KOPT-K1 (cell line): Measurements from ENCODE around the gene LRIG3.
"Not testable (repeated sequence)": the region's sequence is repeated elsewhere in the genome, so short reads cannot be mapped to it uniquely, and the experiment has no call there.

Experiments
- H3K27ac ChIP-seq: fragments of 200-600 bp; sonication (generic); 2 replicates; pipeline ENCODE4 v1.5.1; 2016; ENCODE audit warnings: antibody characterized with exemption, mild to moderate bottlenecking, low read depth, low read length; ENCODE audit not compliant: poor library complexity, severe bottlenecking
- H3K36me3 ChIP-seq: fragments of 200-600 bp; sonication (generic); 2 replicates; pipeline ENCODE4 v1.5.1; 2017; ENCODE audit warnings: antibody characterized with exemption, mild to moderate bottlenecking, low read length, moderate library complexity; ENCODE audit not compliant: insufficient read depth
- H3K9me3 ChIP-seq: fragments of 200-600 bp; sonication (generic); 2 replicates; pipeline ENCODE4 v1.5.1; 2017; ENCODE audit warnings: antibody characterized with exemption, low read length, mild to moderate bottlenecking; ENCODE audit not compliant: insufficient read depth, poor library complexity, severe bottlenecking

Gene LRIG3

GRCh38 chr12:58873496-58873895, 46.8 kb downstream of the LRIG3 start:
- H3K36me3 ChIP-seq = no peaks in the 10 kb centered on the region
- H3K9me3 ChIP-seq = no peaks in the 10 kb centered on the region
- no peak overlapping the region for H3K27ac ChIP-seq

GRCh38 chr12:58871556-58871955, 48.7 kb downstream of the LRIG3 start:
- Histone ChIP-seq H3K36me3 (no peaks in the 10 kb centered on the region), H3K27ac (no peak overlapping the region)

GRCh38 chr12:58870595-58870994, 49.7 kb downstream of the LRIG3 start:
- H3K36me3 ChIP-seq = no peaks in the 10 kb centered on the region
- H3K9me3 ChIP-seq = no peaks in the 10 kb centered on the region

More at GRCh38 chr12:58871556-58871955, 48.7 kb downstream of the LRIG3 start:
- H3K9me3 ChIP-seq = no peaks in the 10 kb centered on the region

DNA sequence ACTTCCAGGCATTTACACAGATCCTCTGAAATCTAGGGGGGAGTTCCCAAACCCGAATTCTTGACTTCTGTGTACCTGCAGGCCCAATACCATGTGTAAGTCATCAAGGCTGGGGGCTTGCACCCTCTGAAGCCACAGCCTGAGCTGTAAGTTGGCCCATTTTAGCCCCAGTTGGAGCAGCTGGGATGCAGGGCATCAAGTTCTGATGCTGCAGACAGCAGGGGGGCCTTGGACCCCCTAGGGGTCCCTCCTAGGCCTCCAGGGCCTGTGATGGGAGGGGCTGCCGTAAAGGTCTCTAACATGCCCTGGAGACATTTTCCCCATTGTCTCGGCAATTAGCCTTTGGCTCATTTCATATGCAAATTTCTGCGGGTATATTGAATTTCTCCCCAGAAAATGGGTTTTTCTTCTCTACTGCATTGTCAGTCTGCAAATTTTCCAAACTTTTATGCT, 59.5 kb downstream of the LRIG3 start:
- Histone ChIP-seq H3K27ac (no peak overlapping the region), H3K9me3 (no peaks in the 10 kb centered on the region), H3K36me3 (no peaks in the 10 kb centered on the region)

More at GRCh38 chr12:58870595-58870994, 49.7 kb downstream of the LRIG3 start:
- no peak overlapping the region for H3K27ac ChIP-seq

GRCh38 chr12:58860056-58860787, 60.1 kb downstream of the LRIG3 start:
- Histone ChIP-seq H3K36me3 (no peaks in the 10 kb centered on the region), H3K27ac (no peak overlapping the region), H3K9me3 (no peaks in the 10 kb centered on the region)

GRCh38 chr12:58858030-58858429, 62.3 kb downstream of the LRIG3 start:
- H3K9me3 ChIP-seq = no peaks in the 10 kb centered on the region
- H3K36me3 ChIP-seq = no peaks in the 10 kb centered on the region
- H3K27ac ChIP-seq = no peak overlapping the region

GRCh38 chr12:58857206-58857605, 63.1 kb downstream of the LRIG3 start:
- H3K9me3 ChIP-seq, H3K27ac ChIP-seq: not testable (repeated sequence)

GRCh38 chr12:58855630-58856029, 64.7 kb downstream of the LRIG3 start:
- H3K9me3 ChIP-seq, H3K27ac ChIP-seq, H3K36me3 ChIP-seq: not testable (repeated sequence)

More at GRCh38 chr12:58857206-58857605, 63.1 kb downstream of the LRIG3 start:
- not testable (repeated sequence) for H3K36me3 ChIP-seq

DNA sequence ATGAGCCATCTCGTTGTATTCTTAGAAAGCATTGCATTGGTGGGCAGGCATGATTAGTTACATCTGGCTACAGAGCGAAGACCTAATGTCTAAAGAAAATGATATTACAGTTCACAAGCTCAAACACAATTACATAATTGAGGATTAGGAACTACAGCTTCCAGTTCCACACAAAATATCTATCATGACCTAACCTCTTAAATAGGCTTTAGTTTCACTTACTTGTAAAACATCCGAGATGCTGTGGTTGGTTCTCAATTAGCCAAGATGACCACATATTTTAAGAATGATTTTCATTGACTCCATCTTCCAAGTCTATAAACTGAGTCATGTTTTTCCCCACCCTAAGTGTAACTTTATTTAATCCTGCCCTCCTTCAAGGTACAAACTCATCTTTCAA, 69.5 kb downstream of the LRIG3 start:
- Histone ChIP-seq H3K36me3 (no peaks in the 10 kb centered on the region), H3K27ac (no peak overlapping the region), H3K9me3 (no peaks in the 10 kb centered on the region)

DNA sequence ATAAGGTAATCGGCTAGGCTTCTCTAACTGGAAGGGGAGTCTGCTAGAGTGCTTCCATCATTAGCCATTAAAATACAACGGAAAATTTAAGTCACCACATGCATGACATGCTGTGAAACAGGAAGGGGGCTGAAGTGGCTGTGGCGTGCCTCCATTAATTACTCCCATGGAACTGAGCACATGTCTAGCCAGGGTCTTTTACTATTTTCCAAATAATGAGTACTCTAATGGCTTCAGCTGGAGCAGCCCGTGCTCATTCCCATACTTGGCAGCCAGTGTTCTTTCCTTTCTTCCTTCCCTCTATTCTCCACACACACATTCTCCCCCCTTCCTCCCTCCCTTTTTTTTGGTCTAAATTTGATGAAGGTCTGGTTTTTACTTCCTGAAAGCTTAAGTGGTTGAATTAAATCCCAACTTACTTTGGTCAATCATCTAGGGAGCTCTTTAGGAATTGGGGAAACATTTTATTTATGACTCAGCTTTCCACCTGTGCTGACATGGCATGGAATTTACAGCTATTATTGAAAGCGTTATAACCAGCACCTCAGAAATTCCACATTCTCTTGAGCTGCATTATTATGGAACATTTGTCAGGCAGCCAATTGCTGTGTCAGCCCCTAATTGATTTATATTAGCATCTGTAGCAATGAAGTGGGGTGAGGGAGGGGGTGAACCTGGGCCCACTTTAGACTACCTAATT, 72.3 kb downstream of the LRIG3 start:
- Histone ChIP-seq H3K27ac (no peak overlapping the region), H3K9me3 (no peaks in the 10 kb centered on the region), H3K36me3 (no peaks in the 10 kb centered on the region)

DNA sequence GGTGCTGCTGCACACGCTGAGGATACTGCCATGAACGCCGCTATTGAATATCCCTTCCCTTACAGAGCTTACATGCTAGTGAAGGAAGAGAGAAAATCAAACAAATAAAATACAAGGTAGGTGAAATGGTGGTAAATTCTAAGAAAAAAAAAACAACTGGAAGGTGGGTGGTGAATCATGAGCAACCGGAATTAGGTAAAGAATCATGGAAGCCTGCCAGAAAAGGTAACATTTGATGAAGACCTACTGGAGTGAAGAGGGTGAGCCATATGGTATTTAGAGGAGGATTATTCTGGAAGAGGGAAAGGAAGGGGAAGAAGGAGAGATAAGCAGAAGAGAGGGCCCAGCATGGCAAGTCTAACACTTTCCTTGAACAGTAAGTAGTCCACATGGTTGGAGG, 76.1 kb downstream of the LRIG3 start:
- no peaks in the 10 kb centered on the region for H3K36me3 ChIP-seq
- H3K27ac ChIP-seq = no peak overlapping the region
- no peaks in the 10 kb centered on the region for H3K9me3 ChIP-seq

DNA sequence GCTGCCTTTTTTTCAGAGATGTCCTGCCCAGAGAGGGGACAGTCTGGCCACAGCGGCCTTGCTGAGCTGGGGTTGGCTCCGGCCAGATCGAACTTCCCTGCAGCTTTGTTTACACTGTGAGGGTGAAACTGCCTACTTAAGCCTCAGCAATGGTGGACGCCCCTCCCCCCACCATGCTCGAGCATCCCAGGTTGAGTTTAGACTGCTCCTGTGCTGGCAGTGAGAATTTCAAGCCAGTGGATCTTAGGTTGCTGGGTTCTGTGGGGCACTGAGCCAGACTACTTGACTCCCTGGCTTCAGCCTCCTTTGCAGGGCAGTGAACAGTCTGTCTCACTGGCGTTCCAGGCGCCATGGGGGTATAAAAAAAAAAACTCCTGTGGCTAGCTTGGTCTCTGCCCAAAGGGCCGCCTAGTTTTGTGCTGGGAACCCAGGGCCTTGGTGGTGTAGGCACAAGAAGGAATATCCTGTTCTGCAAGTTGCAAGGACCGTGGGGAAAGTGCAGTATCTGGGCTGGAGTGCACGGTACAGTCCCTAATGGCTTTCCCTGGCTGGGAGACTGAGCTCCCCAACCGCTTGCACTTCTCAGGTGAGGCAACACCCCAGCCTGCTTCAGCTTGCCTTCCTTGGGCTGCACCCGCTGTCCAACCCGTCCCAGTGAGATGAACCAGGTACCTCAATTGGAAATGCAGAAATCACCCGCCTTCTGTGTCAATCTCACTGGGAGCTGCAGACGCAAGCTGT, 79.1 kb downstream of the LRIG3 start:
- no peak overlapping the region for H3K27ac ChIP-seq
- no peaks in the 10 kb centered on the region for H3K36me3 ChIP-seq
- H3K9me3 ChIP-seq = no peaks in the 10 kb centered on the region

GRCh38 chr12:58833853-58834252, 86.5 kb downstream of the LRIG3 start:
- no peak overlapping the region for H3K27ac ChIP-seq
- no peaks in the 10 kb centered on the region for H3K9me3 ChIP-seq
- no peaks in the 10 kb centered on the region for H3K36me3 ChIP-seq

GRCh38 chr12:58832920-58833319, 87.4 kb downstream of the LRIG3 start:
- H3K9me3 ChIP-seq = no peaks in the 10 kb centered on the region

More at GRCh38 chr12:58832920-58833319, 87.4 kb downstream of the LRIG3 start:
- H3K36me3 ChIP-seq = no peaks in the 10 kb centered on the region
- no peak overlapping the region for H3K27ac ChIP-seq
